ENCODE measurements around the gene CIT.

Gene CIT

GRCh38 chr12:119808441-119808840 lies 68.7 kb downstream of the CIT start:
- no peak for TF ChIP-seq SIN3A (IDR thresholded peaks at IDR 0.05; ENCODE audit: borderline replicate concordance, insufficient read depth, low read length)
- TF ChIP-seq FOXP2 (optimal IDR thresholded peaks at IDR 0.05; ENCODE audit: borderline replicate concordance, extremely low read depth, extremely low read length, insufficient read depth): no peak
- TF ChIP-seq POLR2AphosphoS5 (IDR thresholded peaks at IDR 0.05; ENCODE audit: low read depth, low read length): no peak

- TF ChIP-seq FOXP2 (optimal IDR thresholded peaks at IDR 0.05; ENCODE audit: borderline replicate concordance, extremely low read depth, extremely low read length, insufficient read depth) (no peak), TAF1 (IDR thresholded peaks at IDR 0.05; ENCODE audit: borderline replicate concordance, insufficient read depth, low read length) (no peak), SIN3A (IDR thresholded peaks at IDR 0.05; ENCODE audit: borderline replicate concordance, insufficient read depth, low read length) (no peak), POLR2AphosphoS5 (IDR thresholded peaks at IDR 0.05; ENCODE audit: low read depth, low read length) (no peak), REST (IDR thresholded peaks at IDR 0.05; ENCODE audit: insufficient read depth in 1 of 2, low read depth in 2 of 2, low read length in 2 of 2) (no peak)
Measured at GRCh38 chr12:119807380-119807779, 69.7 kb downstream of the CIT start.

GRCh38 chr12:119804011-119804641 lies 73.0 kb downstream of the CIT start:
- TF ChIP-seq POLR2AphosphoS5 (IDR thresholded peaks at IDR 0.05; ENCODE audit: low read depth, low read length): no peak
- TF ChIP-seq TAF1 (IDR thresholded peaks at IDR 0.05; ENCODE audit: borderline replicate concordance, insufficient read depth, low read length): no peak
- TF ChIP-seq REST (IDR thresholded peaks at IDR 0.05; ENCODE audit: insufficient read depth in 1 of 2, low read depth in 2 of 2, low read length in 2 of 2): no peak
- no peak for TF ChIP-seq FOXP2 (optimal IDR thresholded peaks at IDR 0.05; ENCODE audit: borderline replicate concordance, extremely low read depth, extremely low read length, insufficient read depth)
- no peak for TF ChIP-seq SIN3A (IDR thresholded peaks at IDR 0.05; ENCODE audit: borderline replicate concordance, insufficient read depth, low read length)

- TF ChIP-seq SIN3A (IDR thresholded peaks at IDR 0.05; ENCODE audit: borderline replicate concordance, insufficient read depth, low read length) (no peak), POLR2AphosphoS5 (IDR thresholded peaks at IDR 0.05; ENCODE audit: low read depth, low read length) (no peak), FOXP2 (optimal IDR thresholded peaks at IDR 0.05; ENCODE audit: borderline replicate concordance, extremely low read depth, extremely low read length, insufficient read depth) (no peak), REST (IDR thresholded peaks at IDR 0.05; ENCODE audit: insufficient read depth in 1 of 2, low read depth in 2 of 2, low read length in 2 of 2) (no peak), TAF1 (IDR thresholded peaks at IDR 0.05; ENCODE audit: borderline replicate concordance, insufficient read depth, low read length) (no peak)
Measured at GRCh38 chr12:119803381-119803791, 73.7 kb downstream of the CIT start.

- no peak for TF ChIP-seq SIN3A (IDR thresholded peaks at IDR 0.05; ENCODE audit: borderline replicate concordance, insufficient read depth, low read length)
- TF ChIP-seq TAF1 (IDR thresholded peaks at IDR 0.05; ENCODE audit: borderline replicate concordance, insufficient read depth, low read length): no peak
- TF ChIP-seq POLR2AphosphoS5 (IDR thresholded peaks at IDR 0.05; ENCODE audit: low read depth, low read length): no peak
- TF ChIP-seq REST (IDR thresholded peaks at IDR 0.05; ENCODE audit: insufficient read depth in 1 of 2, low read depth in 2 of 2, low read length in 2 of 2): no peak
- TF ChIP-seq FOXP2 (optimal IDR thresholded peaks at IDR 0.05; ENCODE audit: borderline replicate concordance, extremely low read depth, extremely low read length, insufficient read depth): no peak
Measured at GRCh38 chr12:119802472-119802871, 74.6 kb downstream of the CIT start.
